Colonic mucosa (tissue), 4 donors: ENCODE results near the gene IL17A. TPM values are rescaled to one million over a fixed set of nuclear protein-coding genes. Genes with fewer than 3 reads are reported as not detected.

Experiments used
- DNase-seq: peaks from one replicate; pipeline ENCODE4 v3.0.0-alpha.2; 2020
- H3K27ac ChIP-seq: fragments of 200-600 bp; one replicate; pipeline ENCODE4 v1.8.0; 2021
- H3K27me3 ChIP-seq: fragments of 200-600 bp; one replicate; pipeline ENCODE4 v1.8.0; 2021
- H3K36me3 ChIP-seq: fragments of 200-600 bp; one replicate; pipeline ENCODE4 v1.8.0; 2021
- H3K4me1 ChIP-seq: fragments of 200-600 bp; one replicate; pipeline ENCODE4 v1.8.0; 2021; ENCODE audit warnings: mild to moderate bottlenecking
- H3K4me3 ChIP-seq: fragments of 200-600 bp; one replicate; pipeline ENCODE4 v1.8.0; 2021
- H3K9ac ChIP-seq, 2 donors: one replicate each; pipeline ENCODE4 v1.7.0; 2013; ENCODE audit warnings: control low read depth in 2 of 2, low read depth in 2 of 2, low read length in 2 of 2
- H3K9me3 ChIP-seq: fragments of 200-600 bp; one replicate; pipeline ENCODE4 v1.8.0; 2021
- CTCF ChIP-seq: fragments of 200-600 bp; IDR thresholded peaks from one replicate; pipeline ENCODE4 v1.8.0; 2022; ENCODE audit warnings: antibody characterized with exemption, mild to moderate bottlenecking
- intact Hi-C: fragments of 100-400 bp; cut with DNase I; formaldehyde crosslinking; loops from one replicate; pipeline ENCODE4 v1.14.1; 2022
- total RNA-seq, 2 donors: library from RNA; stranded (reverse); fragmentation: NEBNext Ultra II Directional in 1 of 2; extraction: Animal tissue kit (Norgen Biotek cat#: 25700) in 1 of 2; gene quantifications; one replicate each; pipeline ENCODE4 v1.2.1, GENCODE V29; 2021
- donor health status: healthy.
- donor health status: DM: no; HTN: no; CAD: no.
- donor health status: DM: no; HTN: no; CAD: no.

IL17A gene
- total RNA-seq, 2 donors from 2014 or later, result not detected

DNA sequence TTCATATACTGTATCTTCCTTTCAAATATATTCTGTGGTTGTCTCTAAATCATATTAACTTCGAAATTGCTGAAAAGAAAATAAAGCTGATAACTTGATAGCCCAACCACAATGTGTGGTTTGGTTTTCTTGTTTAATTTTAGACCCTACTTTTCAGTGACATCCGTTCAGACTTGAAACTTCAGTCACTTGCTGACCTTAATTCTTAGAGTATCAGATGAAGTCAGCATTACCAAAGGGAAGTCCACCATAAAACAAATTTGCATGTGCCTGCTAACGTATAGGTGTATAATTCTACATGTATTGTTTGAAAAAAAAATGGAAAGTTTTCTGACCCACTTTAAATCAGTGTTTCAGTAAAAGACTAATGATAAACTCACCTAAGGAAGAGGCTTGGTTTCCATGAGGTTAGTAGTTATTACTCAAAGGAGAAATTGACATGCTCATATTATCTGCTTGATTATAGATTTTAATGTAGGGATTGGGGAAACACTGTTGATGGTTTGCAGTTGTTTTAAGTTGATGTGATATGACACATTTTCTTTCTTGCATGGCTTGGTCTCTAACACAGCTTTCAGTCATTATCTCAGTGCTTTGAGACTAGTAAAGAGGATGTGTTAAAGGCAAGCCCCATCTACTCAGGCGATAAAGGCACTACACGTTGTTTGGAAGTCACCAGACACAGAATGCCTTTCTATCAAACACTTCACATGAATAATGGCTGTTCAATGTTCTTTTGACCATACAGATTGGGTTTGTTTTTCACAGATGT is 5.2 kb upstream of the IL17A start:
- no peak for TF ChIP-seq CTCF
- H3K9me3 ChIP-seq, result no peaks in the 10 kb centered on the region
- intact Hi-C loops, result no loop called here
- H3K9ac ChIP-seq, result no peak overlapping the region
- H3K4me3 ChIP-seq, result no peak overlapping the region
- H3K4me1 ChIP-seq, result no peaks in the 10 kb centered on the region
- H3K27me3 ChIP-seq, result no peaks in the 10 kb centered on the region
- DNase-seq, result no peak
- no peaks in the 10 kb centered on the region for H3K36me3 ChIP-seq
- H3K27ac ChIP-seq, result no peak overlapping the region

GRCh38 chr6:52183131-52183713 is 3.0 kb upstream of the IL17A start:
- Histone ChIP-seq H3K4me3 (no peak overlapping the region), H3K9me3 (no peaks in the 10 kb centered on the region)

DNA sequence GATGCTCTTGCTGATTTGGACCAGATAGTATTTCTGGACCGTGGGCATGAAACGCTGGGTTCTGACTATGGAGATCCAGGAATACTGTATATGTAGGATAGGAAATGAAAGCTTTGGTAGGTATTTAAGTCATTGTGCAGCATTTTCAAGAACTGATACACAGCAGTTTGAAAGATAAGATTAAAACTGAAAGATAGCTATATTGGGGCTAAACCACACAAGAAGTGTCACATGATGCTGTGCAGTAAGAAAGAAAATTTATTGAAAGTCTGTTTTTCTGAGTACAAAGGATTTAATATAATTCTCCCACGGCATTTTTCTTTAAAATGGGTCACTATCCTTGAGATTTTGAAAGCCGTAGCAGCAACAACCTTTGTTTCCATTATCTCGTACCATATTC is 305 bp downstream of the IL17A start:
- Histone ChIP-seq H3K27ac (no peak overlapping the region), H3K36me3 (no peaks in the 10 kb centered on the region), H3K9me3 (no peaks in the 10 kb centered on the region), H3K4me3 (no peak overlapping the region), H3K9ac (no peak overlapping the region), H3K4me1 (no peaks in the 10 kb centered on the region), H3K27me3 (no peaks in the 10 kb centered on the region)
- DNase-seq, result no peak
- TF ChIP-seq CTCF, result no peak
- intact Hi-C loops, result no loop called here

More at GRCh38 chr6:52183131-52183713, 3.0 kb upstream of the IL17A start:
- no peaks in the 10 kb centered on the region for H3K36me3 ChIP-seq
- no peaks in the 10 kb centered on the region for H3K4me1 ChIP-seq
- no peak for TF ChIP-seq CTCF
- intact Hi-C loops, result no loop called here
- H3K27ac ChIP-seq, result no peak overlapping the region
- no peak overlapping the region for H3K9ac ChIP-seq
- no peak for DNase-seq
- H3K27me3 ChIP-seq, result no peaks in the 10 kb centered on the region

GRCh38 chr6:52187098-52187497 is 923 bp downstream of the IL17A start:
- no peaks in the 10 kb centered on the region for H3K27me3 ChIP-seq
- intact Hi-C loops, result no loop called here
- no peak for TF ChIP-seq CTCF

DNA sequence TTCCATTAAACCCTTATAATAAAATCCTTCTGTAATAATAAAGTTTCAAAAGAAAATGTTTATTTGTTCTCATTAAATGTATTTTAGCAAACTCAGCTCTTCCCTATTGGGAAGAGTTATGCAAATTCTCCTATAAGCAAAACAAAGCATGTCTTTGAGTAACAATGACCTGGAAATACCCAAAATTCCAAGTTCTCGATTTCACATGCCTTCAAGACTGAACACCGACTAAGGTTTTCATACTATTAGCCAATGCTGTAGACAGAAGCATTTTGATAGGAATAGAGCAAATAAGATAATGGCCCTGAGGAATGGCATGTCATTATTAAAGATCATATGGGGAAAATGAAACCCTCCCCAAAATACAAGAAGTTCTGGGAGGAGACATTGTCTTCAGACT is 3.8 kb downstream of the IL17A start:
- Histone ChIP-seq H3K27ac (no peak overlapping the region), H3K9ac (no peak overlapping the region), H3K9me3 (no peaks in the 10 kb centered on the region), H3K27me3 (no peaks in the 10 kb centered on the region), H3K4me3 (no peak overlapping the region), H3K4me1 (no peaks in the 10 kb centered on the region), H3K36me3 (no peaks in the 10 kb centered on the region)
- intact Hi-C loops, result no loop called here
- no peak for TF ChIP-seq CTCF
- DNase-seq, result no peak

More at GRCh38 chr6:52187098-52187497, 923 bp downstream of the IL17A start:
- Histone ChIP-seq H3K9ac (no peak overlapping the region), H3K27ac (no peak overlapping the region), H3K4me1 (no peaks in the 10 kb centered on the region), H3K4me3 (no peak overlapping the region), H3K9me3 (no peaks in the 10 kb centered on the region), H3K36me3 (no peaks in the 10 kb centered on the region)
- DNase-seq, result no peak
